ENCODE data around the gene MYL4.

Gene MYL4

GRCh38 chr17:47273245-47273644 is 64.1 kb downstream of the MYL4 start:
- DNase-seq (ENCODE audit: low read depth in 2 of 2), result no peak
